GM19099 (cell line): ENCODE measurements around the gene RYR1.

ENCODE experiments used
- POLR2A ChIP-seq: IDR thresholded peaks from 3 replicates; pipeline ENCODE4 v1.6.1; 2011; ENCODE audit warnings: low read depth; ENCODE audit not compliant: insufficient read length; ENCODE audit errors: extremely low read depth

Gene RYR1

DNA sequence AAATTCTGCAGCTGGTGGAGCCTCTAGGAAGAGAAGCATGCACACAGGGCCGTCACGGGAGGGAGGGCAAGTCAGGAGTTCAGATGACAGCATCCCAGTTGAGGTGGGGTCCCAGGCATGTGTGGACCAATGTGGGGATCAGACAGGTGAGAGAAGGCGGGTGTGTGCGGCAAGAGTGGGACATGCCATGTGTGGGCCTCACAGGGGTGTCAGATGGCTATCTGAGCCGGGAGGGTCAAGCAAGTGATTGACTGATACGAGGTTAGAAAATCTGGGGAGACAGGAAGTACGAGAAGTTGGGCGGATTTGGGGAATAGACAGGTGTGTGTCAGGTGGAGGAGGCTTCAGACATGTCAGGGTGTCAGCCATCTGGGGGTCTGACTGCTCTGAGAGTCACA is 16.3 kb upstream of the RYR1 start:
- no peak for TF ChIP-seq POLR2A

DNA sequence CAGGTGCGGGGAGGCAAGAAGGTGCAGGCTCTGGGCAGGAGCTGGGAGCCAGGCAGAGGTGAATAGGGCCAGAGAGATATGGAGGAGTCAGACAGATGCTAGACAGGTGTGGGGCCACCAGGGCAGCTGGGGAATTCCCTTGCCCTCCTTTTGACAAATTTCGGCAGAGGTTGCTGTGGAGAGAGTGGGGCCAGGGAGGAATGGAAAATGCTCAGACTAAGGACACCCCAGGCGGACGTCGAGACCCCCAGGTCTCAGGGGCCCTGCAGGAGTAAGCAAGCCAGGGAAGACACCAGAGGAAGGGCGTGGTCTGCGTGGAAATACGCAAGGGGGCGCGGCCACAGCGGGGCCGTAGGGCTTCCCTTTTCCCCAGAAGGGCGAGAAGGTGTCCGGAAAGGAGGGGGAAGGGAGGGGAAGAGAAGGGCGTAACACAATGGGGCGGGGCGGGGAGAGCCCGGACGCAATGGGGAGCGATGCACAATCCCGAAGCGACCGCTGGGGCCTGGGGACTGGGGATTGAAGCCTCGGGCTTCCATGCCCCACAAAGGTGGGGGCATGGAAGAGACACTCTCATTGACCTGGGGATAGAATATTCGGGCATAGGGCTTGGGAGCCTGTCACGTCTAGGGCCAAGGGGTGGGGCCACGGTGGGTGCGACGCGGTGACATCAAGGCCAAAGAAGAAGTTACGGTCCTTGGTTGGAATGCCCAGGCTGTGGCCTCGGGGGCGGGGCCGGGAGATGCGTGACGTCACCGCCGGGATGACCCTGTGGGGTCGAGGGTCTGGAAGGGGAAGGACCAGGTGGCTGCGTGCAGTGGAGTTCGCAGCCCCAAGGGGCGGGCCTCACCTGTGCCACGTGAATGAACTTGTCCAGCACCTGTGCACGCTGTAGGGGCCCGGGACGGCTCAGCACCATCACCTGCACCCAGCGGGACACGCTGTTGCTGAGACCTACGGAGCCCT is 15.7 kb upstream of the RYR1 start:
- no peak for TF ChIP-seq POLR2A

DNA sequence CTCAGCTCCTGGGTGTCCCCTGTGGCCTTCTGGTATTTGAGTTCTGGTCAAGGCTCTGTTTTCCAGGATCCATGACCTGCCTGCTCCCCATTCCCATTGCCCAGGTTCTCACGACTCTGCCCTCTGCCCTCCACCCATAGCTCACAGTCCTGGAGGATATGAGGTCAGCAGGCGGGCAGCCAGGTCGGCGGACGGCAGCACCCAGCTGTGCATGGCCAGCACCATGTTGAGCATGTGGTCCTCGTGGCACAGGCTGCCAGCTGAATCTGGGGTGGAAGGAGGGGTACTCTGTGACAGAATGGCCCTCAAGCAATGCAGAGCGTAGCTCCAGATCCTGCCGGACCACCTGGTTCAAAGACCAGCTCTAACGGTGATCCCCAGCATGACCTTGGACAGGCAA is 12.6 kb upstream of the RYR1 start:
- no peak for TF ChIP-seq POLR2A

DNA sequence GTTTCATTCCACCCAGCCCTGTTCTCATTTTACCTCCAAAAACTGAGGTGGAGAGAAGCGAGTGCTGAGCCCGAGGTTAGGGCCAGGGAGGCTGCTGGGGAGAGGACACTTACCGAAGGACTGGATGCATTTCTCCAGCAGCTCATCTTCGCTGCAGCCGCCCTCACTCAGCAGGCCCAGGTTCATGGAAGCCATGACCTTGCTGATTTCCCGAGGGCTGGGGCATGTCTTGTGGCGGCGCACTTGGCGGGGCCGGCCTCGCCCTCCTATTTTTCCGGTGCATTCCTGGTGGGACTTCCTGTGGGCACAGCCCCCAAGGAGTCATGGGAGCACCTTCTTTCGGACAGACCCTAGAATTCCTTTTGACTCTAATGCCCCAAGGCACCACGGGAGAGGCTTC is 11.6 kb upstream of the RYR1 start:
- TF ChIP-seq POLR2A, result no peak

DNA sequence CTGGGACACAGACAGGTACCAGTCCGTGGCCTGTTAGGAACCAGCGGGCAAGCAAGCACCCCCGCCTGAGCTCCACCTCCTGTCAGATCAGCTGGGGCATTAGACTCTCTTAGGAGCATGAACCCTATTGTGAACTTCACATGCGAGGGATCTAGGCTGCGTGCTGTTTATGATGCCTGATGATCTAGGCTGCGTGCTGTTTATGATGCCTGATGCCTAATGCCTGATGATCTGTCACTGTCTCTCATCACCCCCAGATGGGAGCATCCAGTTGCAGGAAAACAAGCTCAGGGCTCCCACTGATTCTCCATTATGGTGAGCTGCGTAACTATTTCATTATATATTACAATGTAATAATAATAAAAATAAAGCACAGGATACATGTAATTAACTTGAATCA is 11.1 kb upstream of the RYR1 start:
- no peak for TF ChIP-seq POLR2A

DNA sequence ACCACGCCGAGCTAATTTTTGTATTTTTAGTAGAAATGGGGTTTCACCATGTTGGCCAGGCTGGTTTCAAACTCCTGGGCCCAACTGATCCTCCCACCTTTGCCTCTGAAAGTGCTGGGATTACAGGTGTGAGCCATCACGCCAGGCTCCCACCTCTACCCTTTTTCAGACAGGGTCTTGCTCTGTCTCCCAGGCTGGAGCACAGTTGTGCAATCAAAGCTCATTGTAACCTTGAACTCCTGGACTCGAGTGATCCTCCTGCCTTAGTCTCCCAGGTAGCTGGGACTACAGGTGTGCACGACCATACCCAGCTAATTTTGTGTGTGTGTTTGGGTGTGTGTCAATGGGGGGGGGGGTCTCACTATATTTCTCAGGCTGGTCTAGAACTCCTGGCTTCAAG is 9.2 kb upstream of the RYR1 start:
- TF ChIP-seq POLR2A, result no peak

DNA sequence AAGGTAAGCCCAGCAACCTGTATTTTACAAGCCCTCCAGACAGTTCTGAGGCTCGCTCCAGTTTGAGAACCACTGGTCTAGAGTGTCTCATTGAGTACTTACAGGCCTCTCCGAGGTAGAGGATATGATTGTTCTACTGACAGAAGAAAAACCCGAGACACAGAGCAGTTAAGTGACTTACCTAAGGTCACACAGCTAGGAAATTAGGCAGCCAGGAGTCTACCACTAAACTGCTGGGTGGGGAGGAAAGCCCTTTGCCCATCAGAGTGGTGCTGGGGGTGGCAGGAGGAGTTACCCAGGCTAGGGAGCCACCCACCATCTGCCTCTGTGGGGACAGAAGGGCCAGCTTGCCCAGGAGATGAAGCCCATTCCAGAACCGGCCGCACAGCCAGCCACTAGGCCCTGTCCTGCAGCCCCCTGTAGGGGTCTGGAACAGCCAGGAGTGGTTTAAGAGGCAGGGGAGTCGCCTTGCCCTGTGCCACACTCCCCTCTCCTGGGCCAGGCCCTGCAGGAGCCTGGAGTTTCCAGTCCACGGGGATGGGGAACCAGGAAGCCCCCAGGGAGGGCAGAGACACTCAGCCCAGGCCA is 8.2 kb upstream of the RYR1 start:
- no peak for TF ChIP-seq POLR2A

DNA sequence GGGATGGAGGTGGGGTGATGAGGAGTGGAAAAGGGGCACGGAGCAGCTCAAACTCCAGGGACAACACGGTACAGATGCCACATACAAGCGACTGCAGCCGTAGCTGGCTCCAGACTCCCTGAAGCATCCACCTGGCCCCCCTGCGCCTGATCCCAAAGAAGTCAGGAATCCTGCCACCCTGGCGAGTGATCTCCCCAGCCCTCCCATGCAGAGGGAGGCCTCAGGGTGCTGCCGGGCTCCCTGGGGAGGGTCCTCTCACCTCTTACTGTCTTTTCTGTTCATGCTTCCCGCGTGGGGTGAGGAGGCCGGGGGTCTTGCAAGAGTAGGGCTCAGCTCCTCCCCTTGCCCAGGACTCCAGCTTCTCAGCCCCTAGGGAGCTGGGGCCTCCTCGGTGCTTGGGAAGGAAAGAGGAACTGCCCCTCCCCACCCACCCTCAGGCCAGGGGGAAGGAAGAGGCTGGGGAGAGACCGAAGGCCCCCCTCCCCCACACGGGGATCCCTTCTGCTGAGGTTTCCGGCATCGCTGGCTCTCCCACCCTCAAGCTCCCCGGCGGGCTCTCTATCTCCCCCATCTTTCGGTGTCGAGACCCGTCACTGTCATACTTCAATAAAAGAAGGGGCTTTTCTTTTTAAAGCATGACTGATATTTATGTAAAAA is 7.6 kb upstream of the RYR1 start, which contains the start of gene RASGRP4:
Gene RASGRP4, minus strand, starts transcription at position 410 of the 657 bp plus-strand sequence. Its CDS starts 128 bp downstream, at position 282.
- no peak for TF ChIP-seq POLR2A

DNA sequence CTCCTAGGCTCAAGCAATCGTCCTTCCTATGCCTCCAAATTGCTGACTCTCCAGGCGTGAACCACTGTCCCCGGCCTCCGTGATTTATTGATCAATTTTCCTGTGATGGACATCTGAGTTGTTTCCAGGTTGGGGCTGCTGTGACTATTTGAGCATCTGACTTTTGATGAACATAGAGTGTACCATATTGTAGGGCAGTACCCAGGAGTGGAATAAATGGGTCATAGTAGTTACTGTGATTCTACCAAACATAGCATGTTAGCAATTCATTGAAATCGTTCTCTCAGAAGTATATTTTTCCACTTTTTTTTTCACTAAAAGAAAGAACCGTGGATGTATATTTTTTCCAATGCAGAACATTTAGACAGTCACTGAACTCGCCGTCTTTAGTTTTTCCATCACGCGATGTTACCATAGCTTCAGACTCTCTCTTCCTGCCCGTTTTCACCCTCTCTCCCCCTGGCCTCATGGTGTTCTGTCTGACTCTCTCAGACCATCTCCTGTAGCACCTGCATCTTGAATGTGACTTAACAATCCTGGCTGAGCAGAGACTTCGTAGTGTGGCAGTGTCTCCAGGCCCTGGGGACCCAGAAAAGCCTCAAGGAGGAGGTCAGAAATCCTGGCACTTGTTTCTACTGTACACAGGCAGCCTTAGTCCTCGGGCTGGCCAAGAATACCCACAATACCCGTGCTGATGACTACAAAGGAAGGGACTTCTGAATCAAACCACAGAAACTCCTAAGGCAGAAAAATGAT is 4.3 kb upstream of the RYR1 start:
- no peak for TF ChIP-seq POLR2A

DNA sequence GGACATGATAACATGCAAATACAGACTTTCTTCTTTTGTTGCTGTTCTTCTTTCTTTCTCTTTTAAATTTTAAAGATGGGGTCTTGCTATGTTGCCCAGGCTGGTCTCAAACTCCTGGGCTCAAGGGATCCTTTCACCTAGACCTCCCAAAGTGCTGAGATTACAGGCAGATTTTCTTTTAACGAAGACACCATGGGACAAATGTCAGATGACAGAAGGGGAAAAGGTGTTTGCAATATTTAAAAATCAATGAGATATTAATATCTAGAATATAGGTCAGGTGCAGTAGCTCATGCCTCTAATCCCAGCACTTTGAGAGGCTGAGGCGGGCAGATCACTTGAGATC is 3.7 kb upstream of the RYR1 start:
- no peak for TF ChIP-seq POLR2A

DNA sequence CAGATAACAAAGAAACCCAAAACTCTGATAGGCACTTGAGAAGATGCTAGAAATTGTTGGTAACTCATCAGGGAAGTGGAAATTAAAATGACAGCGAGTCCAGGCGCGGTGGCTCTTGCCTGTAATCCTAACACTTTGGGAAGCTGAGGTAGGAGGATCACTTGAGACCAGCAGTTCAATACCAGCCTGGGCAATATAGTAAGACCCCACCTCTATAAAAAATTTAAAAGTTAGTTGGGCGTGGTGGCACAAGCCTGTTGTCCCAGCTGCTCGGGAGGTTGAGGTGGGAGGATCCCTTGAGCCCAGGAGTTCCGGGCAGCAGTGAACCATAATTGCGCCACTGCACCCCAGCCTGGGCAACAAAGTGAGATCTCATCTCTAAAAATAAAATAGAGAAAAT is 2.6 kb upstream of the RYR1 start:
- no peak for TF ChIP-seq POLR2A

DNA sequence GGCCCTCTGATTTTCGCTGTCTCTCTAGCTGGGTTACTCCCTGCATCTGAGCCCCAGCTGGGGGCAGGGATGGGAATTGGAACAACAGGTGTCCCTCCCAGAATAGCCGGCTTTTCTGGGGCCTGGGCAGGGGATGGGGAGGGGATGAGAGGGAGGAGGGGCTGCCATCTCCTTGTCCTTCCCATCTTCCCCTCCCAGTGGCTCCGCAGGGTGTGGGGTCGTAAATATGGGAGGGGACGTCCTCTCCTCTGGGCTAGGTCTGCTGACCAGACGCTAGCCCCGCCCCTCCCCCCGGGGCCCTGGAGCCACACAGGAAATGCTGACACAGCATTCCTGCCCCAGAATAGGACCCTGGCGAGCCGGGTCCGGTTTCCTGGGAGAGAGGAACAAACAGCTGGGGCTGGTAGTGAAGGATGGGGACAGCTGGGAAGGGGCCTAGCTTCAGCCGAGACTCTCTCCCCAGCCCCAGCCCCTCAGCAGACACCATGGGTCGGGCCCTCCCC is 1.1 kb downstream of the RYR1 start:
- no peak for TF ChIP-seq POLR2A

DNA sequence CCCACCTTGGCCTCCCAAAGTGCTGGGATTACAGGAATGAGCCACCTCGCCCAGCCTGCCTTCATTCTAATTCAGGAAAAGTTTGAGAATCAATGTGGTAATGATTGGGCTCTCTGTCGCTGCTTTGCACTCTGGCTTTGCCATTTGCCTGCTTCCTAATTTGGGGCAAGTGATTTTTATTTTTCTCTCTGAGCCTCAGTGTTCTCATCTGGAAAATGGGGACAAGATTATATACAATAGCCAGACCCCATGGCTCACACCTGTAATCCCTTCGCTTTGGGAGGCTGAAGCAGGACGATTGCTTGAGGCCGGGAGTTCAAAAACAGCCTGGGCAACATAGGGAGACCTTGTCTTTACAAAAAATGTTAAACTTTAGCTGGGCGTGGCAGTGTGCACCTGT is 3.8 kb downstream of the RYR1 start:
- no peak for TF ChIP-seq POLR2A

DNA sequence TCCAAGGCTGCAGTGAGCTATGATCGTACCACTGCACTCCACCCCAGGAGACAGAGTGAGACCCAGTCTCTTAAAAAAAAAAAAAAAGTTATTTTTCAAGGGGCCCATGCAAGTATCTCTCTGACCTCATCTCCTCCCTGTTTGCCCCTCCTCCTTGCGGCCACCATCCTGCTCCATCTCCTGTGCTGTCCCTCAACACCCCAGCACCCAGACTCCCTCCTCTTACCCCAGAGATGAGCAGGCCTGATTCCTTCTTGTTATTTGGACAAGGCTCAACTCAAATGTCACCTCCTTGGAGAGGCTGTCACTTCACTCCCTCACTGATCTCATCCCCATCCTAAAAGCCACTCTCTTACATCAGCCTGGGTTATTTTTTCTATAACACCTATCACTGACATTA is 4.4 kb downstream of the RYR1 start:
- no peak for TF ChIP-seq POLR2A

DNA sequence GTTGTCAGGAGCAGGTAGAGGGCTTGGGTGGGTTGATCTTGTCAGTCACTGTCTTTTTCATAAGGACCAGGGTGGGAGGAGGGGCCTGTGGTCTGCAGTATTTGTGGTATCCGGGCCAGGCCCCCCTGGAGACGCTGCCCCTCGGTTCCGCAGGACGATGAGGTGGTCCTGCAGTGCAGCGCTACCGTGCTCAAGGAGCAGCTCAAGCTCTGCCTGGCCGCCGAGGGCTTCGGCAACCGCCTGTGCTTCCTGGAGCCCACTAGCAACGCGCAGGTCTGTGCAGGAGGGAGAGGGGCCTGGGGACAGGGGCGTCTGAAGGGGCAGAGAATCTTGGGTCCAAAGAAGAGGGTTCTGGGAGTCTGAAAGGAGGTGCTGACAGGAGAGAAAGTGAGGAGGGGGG is 7.1 kb downstream of the RYR1 start:
- TF ChIP-seq POLR2A, result no peak
